ENCODE measurements around the gene MAP7D3.
A peak's percentile ranks its signal among the peaks of the same experiment; 100 is the strongest.
"Not testable (repeated sequence)": the region's sequence is repeated elsewhere in the genome, so short reads cannot be mapped to it uniquely, and the experiment has no call there.

Gene MAP7D3, protein sequence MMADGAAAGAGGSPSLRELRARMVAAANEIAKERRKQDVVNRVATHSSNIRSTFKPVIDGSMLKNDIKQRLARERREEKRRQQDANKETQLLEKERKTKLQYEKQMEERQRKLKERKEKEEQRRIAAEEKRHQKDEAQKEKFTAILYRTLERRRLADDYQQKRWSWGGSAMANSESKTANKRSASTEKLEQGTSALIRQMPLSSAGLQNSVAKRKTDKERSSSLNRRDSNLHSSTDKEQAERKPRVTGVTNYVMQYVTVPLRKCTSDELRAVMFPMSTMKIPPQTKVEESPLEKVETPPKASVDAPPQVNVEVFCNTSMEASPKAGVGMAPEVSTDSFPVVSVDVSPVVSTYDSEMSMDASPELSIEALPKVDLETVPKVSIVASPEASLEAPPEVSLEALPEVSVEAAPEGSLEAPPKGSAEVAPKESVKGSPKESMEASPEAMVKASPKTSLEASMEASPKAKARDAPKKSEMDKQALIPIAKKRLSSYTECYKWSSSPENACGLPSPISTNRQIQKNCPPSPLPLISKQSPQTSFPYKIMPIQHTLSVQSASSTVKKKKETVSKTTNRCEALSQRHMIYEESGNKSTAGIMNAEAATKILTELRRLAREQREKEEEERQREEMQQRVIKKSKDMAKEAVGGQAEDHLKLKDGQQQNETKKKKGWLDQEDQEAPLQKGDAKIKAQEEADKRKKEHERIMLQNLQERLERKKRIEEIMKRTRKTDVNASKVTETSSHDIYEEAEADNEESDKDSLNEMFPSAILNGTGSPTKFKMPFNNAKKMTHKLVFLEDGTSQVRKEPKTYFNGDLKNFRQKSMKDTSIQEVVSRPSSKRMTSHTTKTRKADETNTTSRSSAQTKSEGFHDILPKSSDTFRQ

DNA sequence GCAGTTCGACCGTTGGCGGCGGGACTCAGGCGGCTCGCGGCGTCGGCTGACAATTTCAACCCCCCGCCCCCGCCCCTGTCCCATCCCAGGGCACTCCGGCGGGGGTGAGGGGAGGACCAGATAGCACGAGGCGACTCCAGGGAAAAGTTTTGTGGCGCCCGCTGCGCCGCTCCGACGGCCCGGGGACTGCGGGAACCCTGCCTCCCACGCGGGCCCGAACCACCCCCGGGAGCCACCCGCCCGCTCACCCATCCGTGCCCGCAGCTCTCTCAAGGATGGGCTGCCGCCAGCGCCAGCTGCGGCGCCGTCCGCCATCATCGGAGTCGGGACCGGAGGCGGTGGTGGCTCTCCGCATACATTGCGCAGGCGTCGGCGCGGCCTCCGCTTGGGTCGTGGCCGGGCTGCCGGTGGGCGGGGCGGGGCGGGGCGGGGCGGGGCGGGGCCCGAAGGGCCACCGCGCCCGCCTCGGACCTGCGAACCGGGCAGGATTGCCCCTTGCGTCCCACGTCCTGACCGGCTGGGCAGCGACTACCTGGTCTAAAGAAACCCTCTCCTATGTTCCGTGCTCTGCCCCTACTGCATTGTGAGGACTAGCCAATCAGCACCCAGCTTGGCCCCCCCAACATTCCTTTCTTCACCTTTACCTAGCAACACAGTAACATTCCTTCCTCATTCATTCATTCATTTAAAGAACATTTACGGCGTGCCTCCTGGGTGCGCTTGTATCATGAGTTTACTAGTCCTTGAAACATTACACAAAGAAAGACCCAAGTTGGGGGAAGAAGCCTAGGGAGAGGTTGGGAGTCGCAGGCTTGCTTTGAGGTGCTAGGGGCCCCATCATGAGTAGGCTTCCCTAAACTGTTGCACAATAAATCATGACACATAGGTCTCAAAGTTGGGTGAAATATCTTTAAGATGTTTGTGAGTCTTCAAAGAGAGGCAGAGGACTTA is at the start of gene MAP7D3:
Gene MAP7D3 (minus strand): TSS at position 360 of the 951 bp plus-strand sequence. CDS start 42 bp downstream, at position 318.
- no peak for FAIRE-seq

- not testable (repeated sequence) for FAIRE-seq
Measured at GRCh38 chrX:136300721-136301120, 49.5 kb upstream of the MAP7D3 start, which contains the start of gene ADGRG4. TSS of gene ADGRG4 (plus strand) at chrX:136300963. CDS start at chrX:136308778, 7,815 bp downstream.

DNA sequence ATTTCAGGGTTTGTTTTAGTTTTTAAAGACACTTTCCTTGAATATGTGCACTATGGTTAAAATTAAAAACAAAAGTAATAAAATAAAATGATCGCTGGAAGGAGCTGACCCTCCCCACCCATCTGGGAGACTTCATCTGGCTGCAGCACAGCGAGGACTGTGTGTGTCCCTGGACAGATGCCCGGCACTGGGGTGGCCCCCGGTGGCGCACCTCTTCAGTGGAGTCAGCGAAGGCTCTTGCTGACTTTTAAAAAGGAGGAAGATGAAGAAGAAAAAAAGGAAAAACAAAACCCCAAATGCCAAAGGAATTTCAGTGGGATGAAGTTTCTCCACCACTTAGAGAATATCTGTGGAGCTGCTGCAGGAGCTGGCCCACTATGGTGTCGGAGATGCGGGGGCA is 44.2 kb upstream of the MAP7D3 start:
- no peak for FAIRE-seq

- no peak for FAIRE-seq
Measured at GRCh38 chrX:136292656-136293055, 41.5 kb upstream of the MAP7D3 start.

DNA sequence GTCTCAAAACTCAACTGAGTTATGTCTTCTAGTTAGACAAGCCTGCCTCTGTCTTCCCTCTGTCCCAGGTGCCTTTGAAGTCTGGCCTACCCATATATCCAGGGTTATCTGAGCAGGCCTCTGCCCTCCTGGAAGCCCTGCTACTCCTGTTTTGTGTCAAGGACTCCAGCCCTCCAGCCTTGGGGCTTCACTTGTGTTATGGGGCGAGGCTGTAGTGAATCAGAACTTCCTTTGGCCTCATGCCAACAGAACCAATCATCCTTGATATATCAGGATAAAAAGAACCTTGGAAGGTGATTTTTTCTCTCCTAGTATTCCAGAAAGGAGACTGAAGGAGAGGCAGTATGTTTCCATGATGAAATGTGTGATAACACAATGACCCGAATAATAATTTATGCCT is 40.6 kb upstream of the MAP7D3 start:
- FAIRE-seq = no peak

- not testable (repeated sequence) for FAIRE-seq
Measured at GRCh38 chrX:136286375-136286774, 35.2 kb upstream of the MAP7D3 start.

DNA sequence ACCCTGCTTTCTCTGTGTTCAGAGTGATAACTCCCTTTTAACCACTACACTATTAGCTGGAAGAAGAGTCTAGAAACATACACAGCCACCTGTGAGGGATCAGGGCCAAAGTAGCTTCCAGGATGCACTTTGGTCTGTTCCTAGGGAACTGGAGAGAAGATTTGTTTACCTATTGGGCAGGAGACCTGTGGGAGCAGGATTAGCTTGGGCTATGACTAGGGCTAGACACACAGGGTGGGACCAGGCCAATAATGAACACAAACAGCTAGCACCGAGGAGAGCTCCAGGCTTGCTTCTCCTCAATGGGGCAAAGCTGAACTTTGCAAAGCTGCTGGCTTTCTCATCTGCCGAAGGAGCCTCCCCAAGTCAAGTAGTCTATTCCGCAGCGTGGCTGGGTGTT is 24.4 kb upstream of the MAP7D3 start:
- no peak for FAIRE-seq

DNA sequence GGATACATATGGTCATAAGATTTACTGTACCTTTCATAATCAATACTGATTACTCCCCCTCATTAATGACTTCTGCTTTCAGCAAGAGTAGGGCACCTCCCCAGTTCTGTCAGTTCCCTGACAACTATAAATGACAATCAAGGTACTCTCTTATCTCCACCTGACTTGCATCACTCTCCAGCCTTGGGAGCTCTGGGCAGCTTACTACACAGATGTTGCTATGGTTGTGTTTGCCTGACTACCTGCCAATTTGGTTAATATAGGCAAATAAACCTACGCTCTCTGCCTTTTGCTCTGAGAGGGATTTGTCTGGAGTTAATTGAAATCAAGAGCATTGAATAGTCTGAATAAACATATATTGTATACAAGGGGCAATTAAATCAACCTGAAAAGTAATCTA is 22.8 kb upstream of the MAP7D3 start:
- FAIRE-seq = no peak

DNA sequence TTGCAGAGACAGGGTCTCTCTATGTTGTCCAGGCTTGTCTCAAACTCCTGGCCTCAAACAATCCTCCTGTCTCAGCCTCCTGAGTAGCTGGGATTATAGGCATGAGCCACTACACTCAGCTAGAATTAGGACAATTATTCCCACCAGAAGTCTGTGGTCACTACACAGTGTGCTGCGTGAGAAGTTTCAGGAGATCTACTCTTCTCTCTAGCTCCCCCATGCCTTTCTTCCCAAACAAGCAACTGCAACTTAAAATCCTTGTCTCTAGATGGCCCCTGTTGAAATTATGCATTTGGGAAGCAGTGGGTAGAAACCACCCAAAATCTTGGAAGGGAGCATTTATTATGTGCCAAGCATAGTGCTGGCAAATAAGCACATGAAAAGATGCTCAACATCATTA is 21.1 kb upstream of the MAP7D3 start:
- no peak for FAIRE-seq

DNA sequence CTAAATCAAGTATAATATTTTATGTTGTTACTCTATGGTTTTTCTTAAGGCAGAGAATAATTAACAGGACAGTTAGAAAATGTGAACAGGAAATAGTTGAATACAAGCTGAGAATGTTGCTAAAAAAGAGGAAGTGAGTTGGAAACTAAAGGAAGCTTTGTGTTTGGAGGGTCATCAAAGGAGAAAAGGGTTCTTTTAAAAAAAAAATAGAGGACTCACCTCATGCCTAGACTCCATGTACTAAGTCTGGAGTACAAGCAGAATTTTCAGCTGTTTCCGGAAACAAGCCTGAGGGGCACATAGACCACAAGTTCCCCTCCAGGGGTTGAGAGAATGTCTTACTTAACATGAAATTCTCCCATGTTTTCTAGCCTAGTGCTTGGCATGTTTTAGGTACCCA is 20.1 kb upstream of the MAP7D3 start:
- FAIRE-seq = no peak

GRCh38 chrX:136269921-136270320 is 18.7 kb upstream of the MAP7D3 start:
- FAIRE-seq = no peak

GRCh38 chrX:136268051-136269048 is 17.1 kb upstream of the MAP7D3 start:
- FAIRE-seq = peak; percentile 69

GRCh38 chrX:136266828-136267227 is 15.6 kb upstream of the MAP7D3 start:
- no peak for FAIRE-seq

GRCh38 chrX:136262812-136263315 is 11.7 kb upstream of the MAP7D3 start:
- FAIRE-seq = no peak

GRCh38 chrX:136262243-136262642 is 11.0 kb upstream of the MAP7D3 start:
- no peak for FAIRE-seq

DNA sequence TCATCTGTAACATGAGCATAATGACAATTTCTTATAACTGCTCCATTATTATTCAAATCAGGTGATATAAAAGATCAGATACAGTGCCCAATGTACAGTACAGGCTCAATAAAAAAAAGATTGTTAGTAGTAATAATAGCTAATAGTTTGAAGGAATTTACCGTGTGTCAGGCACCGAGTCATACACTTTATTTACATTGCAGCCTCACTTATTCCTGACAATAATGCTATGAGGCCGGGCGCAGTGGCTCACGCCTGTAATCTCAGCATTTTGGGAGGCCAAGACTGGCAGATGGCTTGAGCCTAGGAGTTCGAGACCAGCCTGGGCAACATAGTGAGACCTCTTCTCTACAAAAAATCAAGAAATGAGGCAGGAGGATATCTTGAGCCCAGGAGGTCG is 10.1 kb upstream of the MAP7D3 start:
- FAIRE-seq = no peak

- FAIRE-seq = no peak
Measured at GRCh38 chrX:136260776-136261175, 9.6 kb upstream of the MAP7D3 start.

DNA sequence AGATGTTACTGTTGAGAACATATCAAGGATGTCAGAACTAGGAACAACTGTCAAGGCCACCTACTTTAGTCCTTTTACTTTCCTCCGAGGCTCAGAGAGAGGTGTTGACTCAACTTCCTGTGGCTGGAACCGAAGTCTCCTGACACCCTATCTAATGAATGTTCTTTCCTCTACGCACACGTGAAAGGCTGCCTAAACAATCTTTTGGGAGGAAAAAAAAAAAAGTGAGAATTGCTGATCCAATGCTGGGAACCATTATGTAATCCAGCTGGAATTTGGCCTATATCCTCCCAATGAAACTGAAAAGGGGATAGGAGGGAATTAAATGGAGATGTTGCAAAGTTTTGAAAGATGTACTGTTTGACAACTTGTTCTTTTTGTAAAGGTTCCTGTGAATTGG is 8.3 kb upstream of the MAP7D3 start:
- FAIRE-seq = no peak

- FAIRE-seq = no peak
Measured at GRCh38 chrX:136258951-136259350, 7.8 kb upstream of the MAP7D3 start.

DNA sequence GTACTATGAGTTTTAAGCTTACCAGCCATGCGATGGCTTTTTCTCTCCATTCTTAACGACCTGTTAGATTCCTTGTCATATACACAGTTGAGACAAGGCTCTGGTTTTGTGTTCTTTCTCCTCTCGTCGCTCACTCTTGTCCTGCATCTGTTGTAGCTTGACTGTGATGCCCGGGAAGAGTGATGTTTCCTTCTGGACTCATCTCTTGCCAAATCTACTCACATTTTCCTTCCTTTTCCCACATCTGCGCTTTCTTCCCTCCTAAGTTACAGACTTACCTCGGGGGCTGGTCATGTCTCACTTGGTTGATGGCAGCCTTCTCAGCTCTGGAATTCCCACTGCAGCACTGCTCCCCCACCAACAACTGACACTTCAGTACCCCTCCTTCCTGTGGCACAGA is 4.8 kb upstream of the MAP7D3 start:
- FAIRE-seq = no peak

DNA sequence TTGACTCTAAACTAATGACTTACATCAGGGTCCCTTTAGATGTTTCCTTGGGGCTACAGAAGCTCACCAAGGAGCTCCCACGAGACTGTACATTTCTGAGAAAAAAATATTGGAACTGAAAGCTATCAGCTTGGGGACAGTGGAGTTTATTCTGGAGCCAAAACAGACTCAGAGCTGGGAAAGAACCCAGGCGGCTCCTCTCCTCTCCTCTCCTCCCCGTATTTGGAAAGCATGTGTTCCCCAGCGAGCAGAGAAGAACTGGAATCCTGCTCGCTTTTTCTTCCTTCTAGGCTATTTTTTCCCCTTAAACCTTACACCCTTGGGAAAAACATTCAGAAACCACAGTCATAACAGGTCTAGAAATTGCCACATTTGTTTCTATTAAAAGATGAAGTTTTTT is 4.3 kb upstream of the MAP7D3 start:
- no peak for FAIRE-seq
